Nephron (organoid): ENCODE data around the gene LAMA2.

Experiments used
- H3K27ac Mint-ChIP-seq, 3 experiments: 2 replicates each; pipeline ENCODE4 v1.8.0; 2020; ENCODE audit warnings: mixed read lengths in 3 of 3, mild to moderate bottlenecking in 2 of 3, moderate library complexity in 1 of 3
- H3K27me3 Mint-ChIP-seq: 2 replicates; pipeline ENCODE4 v1.8.0; 2021; ENCODE audit warnings: low read depth, mild to moderate bottlenecking, moderate library complexity, mixed read lengths
- H3K36me3 Mint-ChIP-seq: 2 replicates; pipeline ENCODE4 v1.8.0; 2020; ENCODE audit warnings: low read depth, mixed read lengths
- H3K4me1 Mint-ChIP-seq: 2 replicates; pipeline ENCODE4 v1.8.0; 2020; ENCODE audit warnings: mixed read lengths
- H3K4me3 Mint-ChIP-seq, 3 experiments: 2 replicates each; pipeline ENCODE4 v1.8.0; 2020; ENCODE audit warnings: mild to moderate bottlenecking in 3 of 3, mixed read lengths in 3 of 3, moderate library complexity in 2 of 3
- H3K9me3 Mint-ChIP-seq: 2 replicates; pipeline ENCODE4 v1.8.0; 2020; ENCODE audit warnings: mixed read lengths
- TF ChIP-seq, protein P1 (sequence below), 3 experiments: fragments of 200-600 bp; sonication (generic); IDR thresholded peaks; one replicate each; pipeline ENCODE4 v1.5.0; 2021; ENCODE audit warnings: antibody characterized with exemption in 3 of 3; ENCODE audit not compliant: unreplicated experiment in 3 of 3

The LAMA2 gene

DNA sequence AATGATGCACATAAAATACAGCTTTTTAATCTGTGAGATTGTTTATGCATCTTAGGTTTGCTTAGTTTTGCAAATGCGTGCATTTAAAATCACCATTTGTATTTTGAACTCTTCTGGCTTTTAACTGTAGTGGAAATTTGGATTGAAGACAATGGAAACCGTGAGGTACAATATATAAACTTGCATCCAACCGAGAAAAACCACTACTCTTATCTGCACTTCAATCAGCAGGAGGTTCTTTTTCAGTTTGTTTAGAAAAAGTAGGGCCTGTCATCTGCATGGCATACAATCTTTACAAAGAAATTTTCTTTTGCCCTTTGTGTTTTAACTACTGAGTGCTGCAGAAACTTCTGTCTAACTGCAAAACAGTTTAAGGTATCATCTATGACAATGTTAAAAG, 132.8 kb downstream of the LAMA2 start:
- H3K4me1 Mint-ChIP-seq = peaks cover 8% of the 10 kb centered on the region
- H3K9me3 Mint-ChIP-seq = peaks cover 4% of the 10 kb centered on the region
- no peaks in the 10 kb centered on the region for H3K36me3 Mint-ChIP-seq
- TF ChIP-seq, protein P1, sequence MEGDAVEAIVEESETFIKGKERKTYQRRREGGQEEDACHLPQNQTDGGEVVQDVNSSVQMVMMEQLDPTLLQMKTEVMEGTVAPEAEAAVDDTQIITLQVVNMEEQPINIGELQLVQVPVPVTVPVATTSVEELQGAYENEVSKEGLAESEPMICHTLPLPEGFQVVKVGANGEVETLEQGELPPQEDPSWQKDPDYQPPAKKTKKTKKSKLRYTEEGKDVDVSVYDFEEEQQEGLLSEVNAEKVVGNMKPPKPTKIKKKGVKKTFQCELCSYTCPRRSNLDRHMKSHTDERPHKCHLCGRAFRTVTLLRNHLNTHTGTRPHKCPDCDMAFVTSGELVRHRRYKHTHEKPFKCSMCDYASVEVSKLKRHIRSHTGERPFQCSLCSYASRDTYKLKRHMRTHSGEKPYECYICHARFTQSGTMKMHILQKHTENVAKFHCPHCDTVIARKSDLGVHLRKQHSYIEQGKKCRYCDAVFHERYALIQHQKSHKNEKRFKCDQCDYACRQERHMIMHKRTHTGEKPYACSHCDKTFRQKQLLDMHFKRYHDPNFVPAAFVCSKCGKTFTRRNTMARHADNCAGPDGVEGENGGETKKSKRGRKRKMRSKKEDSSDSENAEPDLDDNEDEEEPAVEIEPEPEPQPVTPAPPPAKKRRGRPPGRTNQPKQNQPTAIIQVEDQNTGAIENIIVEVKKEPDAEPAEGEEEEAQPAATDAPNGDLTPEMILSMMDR (IDR thresholded peaks at IDR 0.05; ENCODE audit: unreplicated experiment in 3 of 3) = no peak
- H3K27me3 Mint-ChIP-seq = no peaks in the 10 kb centered on the region
- H3K27ac Mint-ChIP-seq = no peak overlapping the region
- no peak overlapping the region for H3K4me3 Mint-ChIP-seq

- Mint-ChIP-seq H3K4me3 (no peak overlapping the region), H3K4me1 (no peaks in the 10 kb centered on the region), H3K27ac (no peak overlapping the region), H3K36me3 (no peaks in the 10 kb centered on the region), H3K9me3 (peaks cover 4% of the 10 kb centered on the region), H3K27me3 (no peaks in the 10 kb centered on the region)
- TF ChIP-seq, protein P1 (IDR thresholded peaks at IDR 0.05; ENCODE audit: unreplicated experiment in 3 of 3) = no peak
Observed at GRCh38 chr6:129016844-129017243, 133.9 kb downstream of the LAMA2 start.

GRCh38 chr6:129022011-129022553, 139.1 kb downstream of the LAMA2 start:
- H3K4me1 Mint-ChIP-seq = no peaks in the 10 kb centered on the region
- no peaks in the 10 kb centered on the region for H3K36me3 Mint-ChIP-seq
- H3K9me3 Mint-ChIP-seq = peaks cover 4% of the 10 kb centered on the region
- no peak overlapping the region for H3K4me3 Mint-ChIP-seq
- H3K27me3 Mint-ChIP-seq = no peaks in the 10 kb centered on the region
- TF ChIP-seq, protein P1 (IDR thresholded peaks at IDR 0.05; ENCODE audit: unreplicated experiment in 3 of 3) = no peak
- no peak overlapping the region for H3K27ac Mint-ChIP-seq

DNA sequence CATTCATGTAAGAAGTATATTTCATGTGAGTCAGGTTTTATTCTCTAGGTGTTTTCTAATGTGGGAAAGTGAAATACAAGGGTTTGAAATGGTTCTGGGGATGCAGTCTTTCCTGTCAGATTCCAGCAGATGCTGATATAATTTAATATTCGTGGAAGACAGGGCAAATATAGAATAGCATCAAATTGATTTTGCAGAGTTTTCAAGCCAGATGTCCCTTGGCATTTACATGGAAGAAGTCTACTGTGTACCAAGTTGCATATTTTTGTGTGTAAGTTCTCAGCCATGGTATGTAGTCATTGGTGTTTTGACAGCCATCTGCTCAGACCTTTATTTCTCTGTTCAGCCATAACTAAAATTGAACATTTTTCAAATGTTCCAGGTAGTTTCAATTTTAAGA, 143.7 kb downstream of the LAMA2 start:
- Mint-ChIP-seq H3K4me3 (no peak overlapping the region), H3K4me1 (no peaks in the 10 kb centered on the region), H3K27me3 (no peaks in the 10 kb centered on the region), H3K27ac (no peak overlapping the region), H3K36me3 (no peaks in the 10 kb centered on the region), H3K9me3 (no peaks in the 10 kb centered on the region)
- TF ChIP-seq, protein P1 (IDR thresholded peaks at IDR 0.05; ENCODE audit: unreplicated experiment in 3 of 3) = no peak

DNA sequence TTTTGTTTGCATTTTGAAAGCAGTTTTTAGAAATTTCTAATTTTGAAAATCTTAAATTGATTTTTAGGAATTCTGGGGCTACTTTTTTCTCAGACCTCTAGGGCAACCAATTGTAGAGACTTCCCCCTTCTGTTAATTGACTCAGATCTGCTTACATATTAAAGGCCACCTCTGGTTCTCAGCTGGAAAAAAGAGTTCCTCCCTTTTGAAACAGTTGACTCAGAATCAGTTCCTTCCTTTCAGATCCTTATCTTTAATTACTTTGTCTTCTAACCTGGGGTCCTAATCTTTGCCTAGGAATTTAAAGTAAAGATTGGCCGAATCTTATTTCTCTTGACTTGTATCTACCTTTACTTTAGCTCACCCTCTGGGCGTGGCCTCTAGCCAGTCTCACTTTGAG, 146.8 kb downstream of the LAMA2 start:
- H3K27ac Mint-ChIP-seq = no peak overlapping the region
- no peaks in the 10 kb centered on the region for H3K9me3 Mint-ChIP-seq
- no peaks in the 10 kb centered on the region for H3K36me3 Mint-ChIP-seq
- H3K4me3 Mint-ChIP-seq = no peak overlapping the region
- no peaks in the 10 kb centered on the region for H3K27me3 Mint-ChIP-seq
- H3K4me1 Mint-ChIP-seq = no peaks in the 10 kb centered on the region
- TF ChIP-seq, protein P1 (IDR thresholded peaks at IDR 0.05; ENCODE audit: unreplicated experiment in 3 of 3) = no peak

GRCh38 chr6:129030215-129030614, 147.3 kb downstream of the LAMA2 start:
- TF ChIP-seq, protein P1 (IDR thresholded peaks at IDR 0.05; ENCODE audit: unreplicated experiment in 3 of 3) = no peak
- H3K4me1 Mint-ChIP-seq = no peaks in the 10 kb centered on the region
- no peak overlapping the region for H3K4me3 Mint-ChIP-seq
- H3K36me3 Mint-ChIP-seq = no peaks in the 10 kb centered on the region
- no peak overlapping the region for H3K27ac Mint-ChIP-seq
- H3K9me3 Mint-ChIP-seq = no peaks in the 10 kb centered on the region
- no peaks in the 10 kb centered on the region for H3K27me3 Mint-ChIP-seq
